ENCODE measurements around the gene C14orf180.

GRCh38 chr14:104577426-104577825 is 2.1 kb upstream of the C14orf180 start:
- TF ChIP-seq CTCF (conservative IDR thresholded peaks at IDR 0.05; ENCODE audit: low read length) (no peak), EZH2phosphoT487 (IDR thresholded peaks at IDR 0.05; ENCODE audit: borderline replicate concordance, low read depth, low read length) (no peak)
